ENCODE data around the gene RCAN1. TPM values are rescaled to one million over a fixed set of nuclear protein-coding genes. Genes with fewer than 3 reads are reported as not detected.

The RCAN1 gene
- total RNA-seq, 1 experiment from 2014 or later, result 13.5 TPM

- ATAC-seq, result no peak
- H3K27me3 ChIP-seq (ENCODE audit: control insufficient read depth, insufficient read depth, low read length), result peaks cover 2% of the 10 kb centered on the region; the same call in 1 of the 2 replicates
- no peak overlapping the region for H3K27ac ChIP-seq (ENCODE audit: low read length)
- no peaks in the 10 kb centered on the region for H3K36me3 ChIP-seq (ENCODE audit: control insufficient read depth, insufficient read depth, low read length)
- no peak overlapping the region for H3K4me3 ChIP-seq (ENCODE audit: low read depth in 2 of 2, low read length in 2 of 2)
- DNase-seq (ENCODE audit: low read depth, low spot score), result no peak
- in situ Hi-C loops (cut with HindIII; ENCODE audit: low pct_unique_long_range_greater_than_20kb, low sequenced_read_pairs) (no loop called here), intact Hi-C loops (cut with micrococcal nuclease; ENCODE audit: unreplicated experiment) (no loop called here)
- ChIA-PET CTCF (no interaction called here), POLR2A (interaction anchor here (0.7 kb wide), 1 partner anchor 100 kb away, joined by 7 read pairs; no protein-coding TSS in a partner anchor)
- TF ChIP-seq POLR2AphosphoS5 (IDR thresholded peaks at IDR 0.05; ENCODE audit: low read depth, low read length), result no peak
- no TSS peak for BruUV-seq (replicated peaks)
- no peaks in the 10 kb centered on the region for H3K9me3 ChIP-seq (ENCODE audit: control insufficient read depth, insufficient read depth, low read depth, low read length)
- no peaks in the 10 kb centered on the region for H3K4me1 ChIP-seq (ENCODE audit: control insufficient read depth, insufficient read depth, low read length)
Observed at GRCh38 chr21:34625030-34625593, 10.2 kb upstream of the RCAN1 start.

GRCh38 chr21:34623516-34623915, 8.6 kb upstream of the RCAN1 start:
- CTCF ChIA-PET, result no interaction called here

More at GRCh38 chr21:34623516-34623915, 8.6 kb upstream of the RCAN1 start:
- no peaks in the 10 kb centered on the region for H3K4me1 ChIP-seq (ENCODE audit: control insufficient read depth, insufficient read depth, low read length)
- H3K4me3 ChIP-seq (ENCODE audit: low read depth in 2 of 2, low read length in 2 of 2), result no peak overlapping the region
- DNase-seq (ENCODE audit: low read depth, low spot score), result no peak
- TF ChIP-seq REST (IDR thresholded peaks at IDR 0.05; ENCODE audit: insufficient read depth in 1 of 2, low read depth in 2 of 2, low read length in 1 of 2) (no peak), POLR2AphosphoS5 (IDR thresholded peaks at IDR 0.05; ENCODE audit: low read depth, low read length) (no peak), SIN3A (IDR thresholded peaks at IDR 0.05; ENCODE audit: borderline replicate concordance, insufficient read depth, low read depth, low read length) (no peak), CTCF (IDR thresholded peaks at IDR 0.05) (no peak), TCF7L2 (IDR thresholded peaks at IDR 0.05; ENCODE audit: low read depth, low read length) (no peak)
- no peaks in the 10 kb centered on the region for H3K36me3 ChIP-seq (ENCODE audit: control insufficient read depth, insufficient read depth, low read length)
- ATAC-seq, result no peak
- H3K9me3 ChIP-seq (ENCODE audit: control insufficient read depth, insufficient read depth, low read depth, low read length), result no peaks in the 10 kb centered on the region
- intact Hi-C loops (cut with micrococcal nuclease; ENCODE audit: unreplicated experiment), result no loop called here
- in situ Hi-C loops (cut with HindIII; ENCODE audit: low pct_unique_long_range_greater_than_20kb, low sequenced_read_pairs), result no loop called here
- BruUV-seq (replicated peaks), result no TSS peak
- POLR2A ChIA-PET, result no interaction called here
- peaks cover 2% of the 10 kb centered on the region; the same call in 1 of the 2 replicates for H3K27me3 ChIP-seq (ENCODE audit: control insufficient read depth, insufficient read depth, low read length)
- H3K27ac ChIP-seq (ENCODE audit: low read length), result no peak overlapping the region
